HFF-Myc (cell line): ENCODE measurements around the gene RASGRP4.

ENCODE experiments used
- DNase-seq: peaks from one replicate; pipeline ENCODE4 v3.0.0-alpha.2; 2011; ENCODE audit warnings: low read depth; ENCODE audit errors: extremely low read depth
- H3K4me3 ChIP-seq: replicated peaks from 2 replicates; pipeline ENCODE4 v1.5.1; 2011; ENCODE audit warnings: low read depth, mild to moderate bottlenecking, control low read depth, low read length
- CTCF ChIP-seq: IDR thresholded peaks from 2 replicates; pipeline ENCODE4 v1.5.1; 2012; ENCODE audit warnings: mild to moderate bottlenecking, low read depth, low read length, control low read depth; ENCODE audit errors: missing control alignments

RASGRP4 gene

GRCh38 chr19:38409631-38410133, 16.3 kb downstream of the RASGRP4 start:
- no peak overlapping the region for H3K4me3 ChIP-seq
- no peak for TF ChIP-seq CTCF
- no peak for DNase-seq

GRCh38 chr19:38405276-38405675, 20.7 kb downstream of the RASGRP4 start:
- no peak overlapping the region for H3K4me3 ChIP-seq
- TF ChIP-seq CTCF = no peak
- no peak for DNase-seq

- no peak for TF ChIP-seq CTCF
- DNase-seq = no peak
- no peak overlapping the region for H3K4me3 ChIP-seq
These were observed 21.2 kb downstream of the RASGRP4 start for GRCh38 chr19:38404858-38405257.

DNA sequence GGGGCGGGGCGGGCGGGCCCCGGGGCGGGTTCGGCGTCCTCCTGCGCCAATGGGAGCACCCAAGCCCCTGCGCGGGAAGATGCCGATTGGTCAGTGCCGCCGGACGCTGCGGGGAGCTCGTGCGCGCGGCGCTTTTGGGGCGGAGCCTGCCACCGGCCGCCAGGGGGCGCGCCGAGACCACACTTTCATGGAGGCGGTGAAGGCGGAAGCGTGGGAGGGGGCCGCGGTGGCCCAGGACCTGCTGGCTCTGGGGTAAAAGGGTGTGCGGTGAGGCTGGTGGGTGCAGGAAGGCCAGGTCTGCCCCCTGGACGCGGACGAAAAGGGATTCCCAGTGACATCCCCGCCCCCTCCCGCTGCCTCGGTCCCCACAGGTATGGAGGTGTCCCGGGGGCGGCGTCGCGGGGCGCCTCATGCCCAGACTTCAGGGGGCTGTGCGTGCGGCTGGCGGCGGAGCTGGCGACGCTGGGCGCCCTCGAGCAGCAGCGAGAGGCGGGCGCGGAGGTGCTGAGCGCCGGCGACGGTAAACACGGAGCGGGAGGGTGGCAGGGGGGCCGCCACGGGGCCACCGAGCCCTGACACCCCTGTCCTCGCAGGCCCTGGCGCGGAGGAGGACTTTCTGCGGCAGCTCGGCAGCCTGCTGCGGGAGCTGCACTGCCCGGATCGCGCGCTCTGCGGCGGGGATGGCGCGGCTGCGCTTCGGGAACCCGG, 22.9 kb downstream of the RASGRP4 start, which contains the start of gene FAM98C:
FAM98C (plus strand) TSS at position 127 of the 708 bp plus-strand sequence; CDS start at position 188, 61 bp downstream.
- TF ChIP-seq CTCF = peak; percentile 88
- peak within 1 kb of the TSS; percentile 77 for H3K4me3 ChIP-seq
- peak; percentile 82 for DNase-seq

- no peak for DNase-seq
- peak overlapping the region; percentile 77; the same call in 1 of the 2 replicates for H3K4me3 ChIP-seq
- TF ChIP-seq CTCF = no peak
These were observed 23.4 kb downstream of the RASGRP4 start for GRCh38 chr19:38402623-38402966.

GRCh38 chr19:38401148-38401547, 24.9 kb downstream of the RASGRP4 start:
- no peak for TF ChIP-seq CTCF
- H3K4me3 ChIP-seq = no peak overlapping the region
- no peak for DNase-seq
